ENCODE data around the gene GPR143. TPM values are rescaled to one million over a fixed set of nuclear protein-coding genes. Genes with fewer than 3 reads are reported as not detected.

GPR143 gene
- total and polyA plus RNA-seq, 4 donors: 0.45 to 0.50 TPM; not detected in 2

DNA sequence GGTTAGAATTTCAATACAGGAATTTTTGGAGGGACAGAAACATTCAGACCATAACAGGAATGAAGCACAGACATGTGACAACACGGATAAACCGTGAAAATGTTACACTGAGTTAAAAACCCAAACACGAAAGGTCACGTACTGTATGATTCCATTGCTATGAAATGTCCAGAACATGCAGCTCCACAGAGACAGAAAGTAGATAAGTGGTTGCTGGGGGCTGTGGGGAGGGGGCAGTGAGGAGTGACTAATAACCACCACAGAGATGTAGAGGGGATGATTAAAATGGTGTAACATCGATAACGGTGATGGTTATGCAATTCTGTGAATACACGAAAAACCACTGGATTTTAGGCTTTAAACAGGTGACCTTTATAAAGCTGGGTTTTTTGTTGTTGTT, 8.3 kb downstream of the GPR143 start:
- Histone ChIP-seq H3K4me3 (ENCODE audit: low read length in 2 of 2) (no peak overlapping the region), H3K27me3 (ENCODE audit: control insufficient read depth in 1 of 2, insufficient read depth in 2 of 2, low read length in 1 of 2) (no peaks in the 10 kb centered on the region), H3K27ac (ENCODE audit: low read depth in 1 of 2, low read length in 2 of 2) (no peak overlapping the region), H3K9me3 (ENCODE audit: control insufficient read depth, low read length) (peaks cover 3% of the 10 kb centered on the region), H3K36me3 (ENCODE audit: control insufficient read depth in 1 of 2, insufficient read depth in 2 of 2, low read length in 1 of 2) (no peaks in the 10 kb centered on the region), H3K4me1 (ENCODE audit: control insufficient read depth in 1 of 2, insufficient read depth in 2 of 2, low read length in 2 of 2) (no peaks in the 10 kb centered on the region)
- intact Hi-C loops (cut with DNase I): no loop called here
- 84 to 91% methylated on average over 7 of the region's 7 CpGs for whole genome bisulfite sequencing, 2 donors
- no peak for DNase-seq
- ATAC-seq (ENCODE audit: low FRiP score): no peak

DNA sequence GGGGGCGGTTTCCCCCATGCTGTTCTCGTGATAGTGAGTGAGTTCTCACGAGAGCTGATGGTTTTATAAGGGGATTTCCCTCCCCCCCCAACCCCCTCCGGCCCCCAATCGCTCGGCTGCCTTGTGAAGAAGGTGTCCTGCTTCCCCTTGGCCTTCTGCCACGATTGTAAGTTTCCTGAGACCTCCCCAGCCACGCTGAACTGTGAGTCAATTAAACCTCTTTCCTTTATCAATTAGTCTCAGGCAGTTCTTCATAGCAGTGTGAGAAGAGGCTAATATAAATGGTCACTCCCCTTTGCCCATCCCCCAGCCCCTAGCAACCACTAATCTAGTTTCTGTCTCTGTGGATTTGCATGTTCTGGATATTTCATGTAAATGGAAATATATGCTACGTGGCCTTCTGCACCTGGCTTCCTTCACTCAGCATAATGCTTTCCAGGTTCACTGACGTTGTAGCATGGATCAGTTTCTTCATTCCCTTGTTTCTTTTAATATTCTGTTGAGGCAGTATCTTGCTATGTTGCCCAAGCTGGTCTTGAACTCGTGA, 16.4 kb downstream of the GPR143 start:
- no peak for DNase-seq

GRCh38 chrX:9747644-9748043, 18.0 kb downstream of the GPR143 start:
- DNase-seq (no peak), ATAC-seq (ENCODE audit: low FRiP score) (no peak)
- WGBS, 2 donors: 84 to 96% methylated on average over 4 of the region's 4 CpGs
- Histone ChIP-seq H3K27ac (ENCODE audit: low read depth in 1 of 2, low read length in 2 of 2) (no peak overlapping the region), H3K27me3 (ENCODE audit: control insufficient read depth in 1 of 2, insufficient read depth in 2 of 2, low read length in 1 of 2) (no peaks in the 10 kb centered on the region), H3K36me3 (ENCODE audit: control insufficient read depth in 1 of 2, insufficient read depth in 2 of 2, low read length in 1 of 2) (no peaks in the 10 kb centered on the region), H3K4me3 (ENCODE audit: low read length in 2 of 2) (no peak overlapping the region), H3K9me3 (ENCODE audit: control insufficient read depth, low read length) (no peaks in the 10 kb centered on the region), H3K4me1 (ENCODE audit: control insufficient read depth in 1 of 2, insufficient read depth in 2 of 2, low read length in 2 of 2) (no peaks in the 10 kb centered on the region)
- intact Hi-C loops (cut with DNase I): no loop called here

More for the DNA sequence above, 16.4 kb downstream of the GPR143 start:
- no peaks in the 10 kb centered on the region for H3K4me1 ChIP-seq (ENCODE audit: control insufficient read depth in 1 of 2, insufficient read depth in 2 of 2, low read length in 2 of 2)
- no peaks in the 10 kb centered on the region for H3K9me3 ChIP-seq (ENCODE audit: control insufficient read depth, low read length)
- no peak overlapping the region for H3K27ac ChIP-seq (ENCODE audit: low read depth in 1 of 2, low read length in 2 of 2)
- no peaks in the 10 kb centered on the region for H3K36me3 ChIP-seq (ENCODE audit: control insufficient read depth in 1 of 2, insufficient read depth in 2 of 2, low read length in 1 of 2)
- no peak for ATAC-seq (ENCODE audit: low FRiP score)
- H3K4me3 ChIP-seq (ENCODE audit: low read length in 2 of 2): no peak overlapping the region
- H3K27me3 ChIP-seq (ENCODE audit: control insufficient read depth in 1 of 2, insufficient read depth in 2 of 2, low read length in 1 of 2): no peaks in the 10 kb centered on the region
- intact Hi-C loops (cut with DNase I): no loop called here
- 67 to 76% methylated on average over 11 of the region's 11 CpGs for WGBS, 2 donors

DNA sequence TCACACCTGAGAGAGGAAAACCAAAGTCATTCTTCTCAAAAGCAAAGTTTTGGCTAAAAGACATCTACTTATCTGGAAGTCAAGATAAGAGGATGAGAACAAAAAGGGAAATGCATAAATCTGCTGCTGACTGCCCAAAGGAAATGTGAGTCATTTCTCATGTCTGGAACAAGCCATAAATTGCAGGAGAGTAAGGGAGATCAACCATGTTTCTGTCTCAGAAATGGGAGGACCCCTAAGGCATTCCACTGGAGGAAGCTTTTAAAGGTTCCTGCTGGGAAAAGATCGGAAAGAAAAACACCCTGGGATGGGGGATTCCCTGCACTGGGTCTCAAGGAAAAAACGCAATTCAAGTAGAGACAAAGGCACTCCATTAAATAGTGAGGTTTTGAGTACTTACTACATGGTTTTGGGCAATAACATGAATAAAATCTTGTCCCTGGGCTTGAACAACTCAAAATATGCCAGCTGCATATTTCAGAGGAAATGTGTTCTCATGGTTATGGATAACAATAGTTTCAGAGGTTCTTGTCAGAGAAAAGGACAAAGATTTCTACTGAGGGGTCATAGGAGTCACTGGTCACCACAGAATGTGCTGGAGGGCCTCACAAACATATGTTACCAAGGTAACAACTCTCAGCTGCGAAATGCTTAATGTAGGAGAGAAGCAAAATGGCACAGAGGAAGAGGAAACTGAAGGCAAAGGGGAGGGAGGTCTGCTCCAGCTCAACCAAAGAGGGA, 19.3 kb downstream of the GPR143 start:
- no peaks in the 10 kb centered on the region for H3K27me3 ChIP-seq (ENCODE audit: control insufficient read depth in 1 of 2, insufficient read depth in 2 of 2, low read length in 1 of 2)
- H3K4me1 ChIP-seq (ENCODE audit: control insufficient read depth in 1 of 2, insufficient read depth in 2 of 2, low read length in 2 of 2): no peaks in the 10 kb centered on the region
- DNase-seq: no peak
- ATAC-seq (ENCODE audit: low FRiP score): no peak
- no peaks in the 10 kb centered on the region for H3K9me3 ChIP-seq (ENCODE audit: control insufficient read depth, low read length)
- 52 to 53% methylated on average over 3 of the region's 3 CpGs for WGBS, 2 donors
- H3K36me3 ChIP-seq (ENCODE audit: control insufficient read depth in 1 of 2, insufficient read depth in 2 of 2, low read length in 1 of 2): no peaks in the 10 kb centered on the region
- H3K4me3 ChIP-seq (ENCODE audit: low read length in 2 of 2): no peak overlapping the region
- intact Hi-C loops (cut with DNase I): no loop called here
- H3K27ac ChIP-seq (ENCODE audit: low read depth in 1 of 2, low read length in 2 of 2): no peak overlapping the region

GRCh38 chrX:9745417-9746115, 20.1 kb downstream of the GPR143 start:
- no peak overlapping the region for H3K27ac ChIP-seq (ENCODE audit: low read depth in 1 of 2, low read length in 2 of 2)
- no peak overlapping the region for H3K4me3 ChIP-seq (ENCODE audit: low read length in 2 of 2)
- no peaks in the 10 kb centered on the region for H3K27me3 ChIP-seq (ENCODE audit: control insufficient read depth in 1 of 2, insufficient read depth in 2 of 2, low read length in 1 of 2)
- intact Hi-C loops (cut with DNase I): no loop called here
- H3K36me3 ChIP-seq (ENCODE audit: control insufficient read depth in 1 of 2, insufficient read depth in 2 of 2, low read length in 1 of 2): no peaks in the 10 kb centered on the region
- H3K4me1 ChIP-seq (ENCODE audit: control insufficient read depth in 1 of 2, insufficient read depth in 2 of 2, low read length in 2 of 2): no peaks in the 10 kb centered on the region
- no peaks in the 10 kb centered on the region for H3K9me3 ChIP-seq (ENCODE audit: control insufficient read depth, low read length)
- DNase-seq (no peak), ATAC-seq (ENCODE audit: low FRiP score) (no peak)
- 61 to 76% methylated on average over 11 of the region's 11 CpGs for WGBS, 2 donors

- no peaks in the 10 kb centered on the region for H3K9me3 ChIP-seq (ENCODE audit: control insufficient read depth, low read length)
- H3K4me1 ChIP-seq (ENCODE audit: control insufficient read depth in 1 of 2, insufficient read depth in 2 of 2, low read length in 2 of 2): no peaks in the 10 kb centered on the region
- intact Hi-C loops (cut with DNase I): no loop called here
- H3K4me3 ChIP-seq (ENCODE audit: low read length in 2 of 2): no peak overlapping the region
- H3K27ac ChIP-seq (ENCODE audit: low read depth in 1 of 2, low read length in 2 of 2): no peak overlapping the region
- ATAC-seq (ENCODE audit: low FRiP score) (no peak), DNase-seq (no peak)
- no peaks in the 10 kb centered on the region for H3K27me3 ChIP-seq (ENCODE audit: control insufficient read depth in 1 of 2, insufficient read depth in 2 of 2, low read length in 1 of 2)
- H3K36me3 ChIP-seq (ENCODE audit: control insufficient read depth in 1 of 2, insufficient read depth in 2 of 2, low read length in 1 of 2): no peaks in the 10 kb centered on the region
- WGBS, 2 donors: 80 to 86% methylated on average over 5 of the region's 5 CpGs
Observed at GRCh38 chrX:9739130-9739529, 26.5 kb downstream of the GPR143 start.

DNA sequence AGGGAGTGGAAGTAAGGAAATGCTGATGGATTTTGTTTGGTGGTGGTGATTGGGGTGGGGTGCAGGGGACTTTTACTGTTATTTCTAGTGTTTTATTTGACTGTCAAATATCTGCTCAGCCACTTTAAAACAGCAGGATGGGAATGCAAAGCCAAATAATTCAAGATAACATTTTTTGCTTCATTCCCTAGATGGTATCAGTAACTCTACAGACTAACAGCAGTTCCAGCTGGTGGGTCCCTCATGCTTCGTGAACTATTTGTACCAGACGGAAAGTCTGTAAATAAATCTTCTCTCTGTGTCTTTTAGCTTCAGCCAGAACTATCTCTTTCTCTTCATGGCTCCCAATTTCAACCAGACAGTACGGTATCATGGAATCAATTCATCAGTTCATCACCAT, 27.5 kb downstream of the GPR143 start:
- Histone ChIP-seq H3K4me3 (ENCODE audit: low read length in 2 of 2) (no peak overlapping the region), H3K27ac (ENCODE audit: low read depth in 1 of 2, low read length in 2 of 2) (no peak overlapping the region), H3K27me3 (ENCODE audit: control insufficient read depth in 1 of 2, insufficient read depth in 2 of 2, low read length in 1 of 2) (no peaks in the 10 kb centered on the region), H3K9me3 (ENCODE audit: control insufficient read depth, low read length) (no peaks in the 10 kb centered on the region), H3K4me1 (ENCODE audit: control insufficient read depth in 1 of 2, insufficient read depth in 2 of 2, low read length in 2 of 2) (no peaks in the 10 kb centered on the region), H3K36me3 (ENCODE audit: control insufficient read depth in 1 of 2, insufficient read depth in 2 of 2, low read length in 1 of 2) (no peaks in the 10 kb centered on the region)
- ATAC-seq (ENCODE audit: low FRiP score) (no peak), DNase-seq (no peak)
- intact Hi-C loops (cut with DNase I): no loop called here
- 40 to 49% methylated on average over 3 of the region's 3 CpGs for WGBS, 2 donors

DNA sequence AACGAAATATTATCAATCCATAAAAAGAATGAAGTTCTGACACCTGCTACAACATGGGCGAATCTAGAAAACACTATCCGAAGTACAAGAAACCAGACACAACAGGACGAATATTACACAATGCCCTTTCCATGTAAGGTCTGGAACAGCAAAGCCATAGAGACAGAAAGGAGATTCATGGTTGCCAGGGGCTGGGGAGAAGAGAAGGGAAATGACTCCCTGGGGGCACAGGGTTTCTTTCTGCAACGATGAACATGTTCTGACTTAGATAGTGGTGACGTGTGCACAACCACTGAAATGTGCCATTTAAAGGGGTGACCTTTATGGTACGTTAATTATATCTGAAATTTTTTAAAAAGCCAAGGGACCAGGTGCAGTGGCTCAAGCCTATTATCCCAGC, 28.3 kb downstream of the GPR143 start:
- Histone ChIP-seq H3K27me3 (ENCODE audit: control insufficient read depth in 1 of 2, insufficient read depth in 2 of 2, low read length in 1 of 2) (no peaks in the 10 kb centered on the region), H3K9me3 (ENCODE audit: control insufficient read depth, low read length) (no peaks in the 10 kb centered on the region), H3K36me3 (ENCODE audit: control insufficient read depth in 1 of 2, insufficient read depth in 2 of 2, low read length in 1 of 2) (no peaks in the 10 kb centered on the region), H3K4me3 (ENCODE audit: low read length in 2 of 2) (no peak overlapping the region), H3K4me1 (ENCODE audit: control insufficient read depth in 1 of 2, insufficient read depth in 2 of 2, low read length in 2 of 2) (no peaks in the 10 kb centered on the region), H3K27ac (ENCODE audit: low read depth in 1 of 2, low read length in 2 of 2) (no peak overlapping the region)
- ATAC-seq (ENCODE audit: low FRiP score) (no peak), DNase-seq (no peak)
- intact Hi-C loops (cut with DNase I): no loop called here
- 78 to 79% methylated on average over 7 of the region's 7 CpGs for WGBS, 2 donors

DNA sequence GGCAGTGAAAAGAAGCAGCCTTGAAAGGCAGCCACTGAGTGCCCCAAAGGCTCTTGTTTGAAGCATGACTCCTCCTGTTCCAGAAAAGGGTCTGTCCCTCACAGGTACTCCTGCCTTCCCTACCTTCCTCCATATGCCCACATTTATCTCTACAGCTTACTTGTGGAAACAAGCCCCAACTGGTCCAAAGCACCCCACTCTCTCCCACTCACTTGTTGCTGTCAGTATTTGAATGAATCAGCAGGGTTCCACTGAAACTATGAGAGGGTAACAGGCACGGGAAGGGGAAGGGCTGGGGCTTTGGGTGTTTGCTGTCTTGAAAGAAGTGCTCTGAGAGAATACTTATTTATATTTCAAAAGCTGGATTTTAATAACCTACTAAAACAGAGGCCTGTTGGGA, 34.9 kb downstream of the GPR143 start:
- intact Hi-C loops (cut with DNase I): no loop called here
- ATAC-seq (ENCODE audit: low FRiP score): no peak
- no peak overlapping the region for H3K4me3 ChIP-seq (ENCODE audit: low read length in 2 of 2)
- DNase-seq: no peak
- 46% methylated on average over 1 of the region's 1 CpG for WGBS, 2 donors
- H3K4me1 ChIP-seq (ENCODE audit: control insufficient read depth in 1 of 2, insufficient read depth in 2 of 2, low read length in 2 of 2): no peaks in the 10 kb centered on the region
- no peaks in the 10 kb centered on the region for H3K36me3 ChIP-seq (ENCODE audit: control insufficient read depth in 1 of 2, insufficient read depth in 2 of 2, low read length in 1 of 2)
- H3K27me3 ChIP-seq (ENCODE audit: control insufficient read depth in 1 of 2, insufficient read depth in 2 of 2, low read length in 1 of 2): no peaks in the 10 kb centered on the region
- H3K27ac ChIP-seq (ENCODE audit: low read depth in 1 of 2, low read length in 2 of 2): no peak overlapping the region
- peaks cover 1% of the 10 kb centered on the region for H3K9me3 ChIP-seq (ENCODE audit: control insufficient read depth, low read length)

Data from aorta (tissue), 5 donors.